ENCODE results near the gene UNC13C.

UNC13C gene

GRCh38 chr15:54502416-54503075 is 524.3 kb downstream of the UNC13C start:
- H3K4me2 ChIP-seq = no peak overlapping the region
- no peak overlapping the region for H3K9ac ChIP-seq
- no peak overlapping the region for H2AFZ ChIP-seq (ENCODE audit: low read depth)
- no peaks in the 10 kb centered on the region for H3K27me3 ChIP-seq (ENCODE audit: insufficient read depth, low read depth)
- H3K79me2 ChIP-seq (ENCODE audit: insufficient read depth, low read depth) = no peaks in the 10 kb centered on the region
- TF ChIP-seq CTCF (conservative IDR thresholded peaks at IDR 0.05; ENCODE audit: low read depth, low read length) = no peak
- H3K27ac ChIP-seq = no peak overlapping the region
- H3K36me3 ChIP-seq (ENCODE audit: insufficient read depth) = no peaks in the 10 kb centered on the region
- no peaks in the 10 kb centered on the region for H4K20me1 ChIP-seq (ENCODE audit: insufficient read depth)
- no peak overlapping the region for H3K4me3 ChIP-seq (IDR thresholded peaks at IDR 0.05; ENCODE audit: insufficient read depth, low read depth, low read length)
- H3K4me1 ChIP-seq (ENCODE audit: low read depth, poor library complexity, severe bottlenecking) = peaks cover 29% of the 10 kb centered on the region

- no peak for TF ChIP-seq CTCF (conservative IDR thresholded peaks at IDR 0.05; ENCODE audit: low read depth, low read length)
These were observed 526.5 kb downstream of the UNC13C start for GRCh38 chr15:54504695-54505094.

GRCh38 chr15:54506977-54507524 is 528.8 kb downstream of the UNC13C start:
- Histone ChIP-seq H3K27me3 (ENCODE audit: insufficient read depth, low read depth) (no peaks in the 10 kb centered on the region), H3K36me3 (ENCODE audit: insufficient read depth) (no peaks in the 10 kb centered on the region), H3K79me2 (ENCODE audit: insufficient read depth, low read depth) (no peaks in the 10 kb centered on the region)

More at GRCh38 chr15:54504695-54505094, 526.5 kb downstream of the UNC13C start:
- no peak overlapping the region for H2AFZ ChIP-seq (ENCODE audit: low read depth)
- no peaks in the 10 kb centered on the region for H4K20me1 ChIP-seq (ENCODE audit: insufficient read depth)
- H3K27ac ChIP-seq = no peak overlapping the region
- no peaks in the 10 kb centered on the region for H3K79me2 ChIP-seq (ENCODE audit: insufficient read depth, low read depth)
- H3K9ac ChIP-seq = no peak overlapping the region
- no peak overlapping the region for H3K4me3 ChIP-seq (IDR thresholded peaks at IDR 0.05; ENCODE audit: insufficient read depth, low read depth, low read length)
- H3K4me2 ChIP-seq = no peak overlapping the region
- H3K4me1 ChIP-seq (ENCODE audit: low read depth, poor library complexity, severe bottlenecking) = peaks cover 38% of the 10 kb centered on the region
- no peaks in the 10 kb centered on the region for H3K27me3 ChIP-seq (ENCODE audit: insufficient read depth, low read depth)
- H3K36me3 ChIP-seq (ENCODE audit: insufficient read depth) = no peaks in the 10 kb centered on the region

GRCh38 chr15:54514601-54515000 is 536.4 kb downstream of the UNC13C start:
- Histone ChIP-seq H3K27ac (no peak overlapping the region), H3K9ac (no peak overlapping the region), H4K20me1 (ENCODE audit: insufficient read depth) (no peaks in the 10 kb centered on the region), H3K27me3 (ENCODE audit: insufficient read depth, low read depth) (no peaks in the 10 kb centered on the region), H2AFZ (ENCODE audit: low read depth) (peak overlapping the region; percentile 7; the same call in 1 of the 2 replicates), H3K79me2 (ENCODE audit: insufficient read depth, low read depth) (no peaks in the 10 kb centered on the region), H3K4me1 (ENCODE audit: low read depth, poor library complexity, severe bottlenecking) (peaks cover 58% of the 10 kb centered on the region), H3K4me2 (peak overlapping the region; percentile 23; the same call in 1 of the 2 replicates), H3K36me3 (ENCODE audit: insufficient read depth) (no peaks in the 10 kb centered on the region), H3K4me3 (IDR thresholded peaks at IDR 0.05; ENCODE audit: insufficient read depth, low read depth, low read length) (no peak overlapping the region)
- no peak for TF ChIP-seq CTCF (conservative IDR thresholded peaks at IDR 0.05; ENCODE audit: low read depth, low read length)

More at GRCh38 chr15:54506977-54507524, 528.8 kb downstream of the UNC13C start:
- Histone ChIP-seq H3K4me2 (peak overlapping the region; percentile 57), H3K4me3 (IDR thresholded peaks at IDR 0.05; ENCODE audit: insufficient read depth, low read depth, low read length) (no peak overlapping the region), H3K4me1 (ENCODE audit: low read depth, poor library complexity, severe bottlenecking) (peaks cover 38% of the 10 kb centered on the region), H3K9ac (no peak overlapping the region), H4K20me1 (ENCODE audit: insufficient read depth) (no peaks in the 10 kb centered on the region), H2AFZ (ENCODE audit: low read depth) (no peak overlapping the region), H3K27ac (no peak overlapping the region)
- TF ChIP-seq CTCF (conservative IDR thresholded peaks at IDR 0.05; ENCODE audit: low read depth, low read length) = no peak

Data from KMS-11 (cell line).